Activated CD4-positive, alpha-beta T cell treated with anti-CD3 and anti-CD28 coated beads for 4 hours (primary cell): Measurements from ENCODE around the gene RSPH1.

Experiments used
- DNase-seq, 2 donors: peaks; one replicate each; pipeline ENCODE4 v3.0.0-alpha.2; 2020

The RSPH1 gene

DNA sequence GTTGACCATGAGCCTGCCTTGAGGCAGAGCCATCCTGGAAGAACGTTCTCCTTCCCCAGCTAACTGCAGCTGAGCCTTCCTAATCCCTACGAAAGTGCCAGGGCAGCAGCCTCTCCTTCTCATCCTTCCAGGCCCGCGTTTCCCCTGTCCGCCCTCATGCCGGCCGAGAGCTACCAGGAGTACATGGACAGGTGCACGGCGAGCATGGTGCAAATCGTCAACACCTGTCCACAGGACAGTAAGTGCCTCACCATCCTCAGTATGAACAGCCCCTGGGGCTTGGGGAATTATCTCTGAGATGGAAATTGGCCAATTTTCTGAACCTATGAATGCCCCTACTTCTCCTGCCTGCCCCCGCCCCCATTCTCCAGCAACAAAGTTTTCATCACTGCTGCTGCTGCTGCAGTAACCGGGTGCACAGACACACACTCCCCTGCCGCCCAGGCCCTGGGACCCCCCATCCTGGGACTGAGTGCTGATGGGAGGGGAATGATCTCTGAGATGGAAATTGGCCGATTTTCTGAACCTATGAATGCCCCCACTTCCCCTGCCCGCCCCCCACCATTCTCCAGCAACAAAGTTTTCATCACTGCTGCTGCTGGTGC is 52.7 kb downstream of the RSPH1 start:
- no peak for DNase-seq

DNA sequence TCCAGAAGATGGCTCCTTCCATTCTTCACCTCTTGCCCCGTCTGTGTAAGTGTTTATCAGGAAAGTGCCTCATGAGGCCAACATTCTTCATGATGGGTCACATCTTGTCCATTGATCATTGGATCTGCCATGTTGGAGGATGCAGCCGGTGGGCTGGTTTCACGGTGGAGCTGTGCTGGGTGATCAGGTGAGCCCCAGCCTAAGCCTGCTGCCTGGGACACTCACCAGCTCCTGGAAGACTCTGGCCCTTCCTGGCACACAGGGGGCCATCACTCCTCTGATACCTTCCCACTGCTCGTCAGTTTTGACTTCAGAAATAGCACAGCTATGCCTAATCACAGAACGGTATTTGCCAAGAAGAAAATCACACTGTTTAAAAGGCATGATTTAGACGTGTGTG is 54.1 kb downstream of the RSPH1 start:
- no peak for DNase-seq

DNA sequence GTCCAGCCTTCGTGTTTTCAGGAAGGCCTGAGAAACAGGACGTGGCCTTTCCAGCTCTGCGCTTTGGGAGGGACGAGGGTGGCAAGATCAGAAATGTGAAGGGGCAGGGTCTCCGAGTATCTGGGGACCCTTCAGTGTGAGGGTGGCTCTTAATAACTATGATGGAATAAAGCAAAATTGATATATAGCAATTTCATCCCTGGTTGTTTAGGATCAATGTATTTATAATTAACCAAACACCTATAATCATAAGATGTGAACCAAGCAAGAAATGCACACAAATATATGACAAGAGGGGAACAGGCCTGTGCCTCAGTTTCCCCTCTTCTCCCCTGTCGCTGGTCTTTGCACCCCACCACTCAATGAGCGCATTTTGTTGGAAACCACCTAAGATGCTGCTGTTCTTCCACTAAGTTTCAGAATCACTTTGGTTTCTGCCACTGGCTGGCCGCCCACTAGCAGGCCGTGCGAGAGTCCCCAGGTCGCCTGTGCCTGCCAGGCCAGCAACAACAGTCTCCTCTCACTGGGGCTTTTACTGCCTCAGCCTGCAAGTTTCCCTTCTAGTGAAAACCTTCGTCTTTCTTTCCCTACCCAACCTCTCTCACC is 55.7 kb downstream of the RSPH1 start:
- no peak for DNase-seq

DNA sequence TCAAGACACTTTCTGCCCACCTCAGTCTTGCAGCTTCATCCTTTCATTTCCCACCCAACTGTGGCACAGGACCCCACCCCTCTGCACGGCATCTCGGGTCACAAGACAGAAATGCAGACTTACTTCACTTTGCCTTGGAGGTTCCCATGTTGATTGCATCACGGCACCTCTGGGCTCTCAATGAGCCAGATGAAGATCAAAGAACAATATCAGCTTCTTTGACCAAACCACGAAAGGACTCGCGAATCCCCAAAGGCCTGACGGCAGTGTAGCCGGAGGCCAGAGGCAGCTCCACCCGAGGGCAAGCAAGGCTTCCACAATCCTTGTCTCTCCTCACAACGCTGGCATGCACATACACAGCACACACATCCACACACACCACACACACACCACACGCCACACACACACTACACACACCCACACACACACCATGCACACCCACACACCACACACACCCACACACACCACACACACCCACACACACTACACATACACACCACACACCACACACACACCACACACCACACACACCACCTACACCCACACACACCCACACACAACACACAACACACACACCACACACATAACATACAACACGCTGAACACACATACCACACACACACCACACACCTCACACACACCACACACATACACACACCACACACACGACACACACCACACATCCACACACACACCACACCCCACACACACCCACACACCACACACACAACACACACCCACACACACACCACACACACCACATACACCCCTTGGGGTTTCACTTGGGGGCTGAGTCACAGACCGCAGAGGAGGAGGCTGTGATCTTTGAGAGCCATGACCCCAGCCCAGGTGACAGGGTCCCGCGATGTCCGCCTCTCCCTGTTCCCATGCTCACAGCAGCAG is 56.5 kb downstream of the RSPH1 start:
- DNase-seq = peak; percentile 50 to 60

DNA sequence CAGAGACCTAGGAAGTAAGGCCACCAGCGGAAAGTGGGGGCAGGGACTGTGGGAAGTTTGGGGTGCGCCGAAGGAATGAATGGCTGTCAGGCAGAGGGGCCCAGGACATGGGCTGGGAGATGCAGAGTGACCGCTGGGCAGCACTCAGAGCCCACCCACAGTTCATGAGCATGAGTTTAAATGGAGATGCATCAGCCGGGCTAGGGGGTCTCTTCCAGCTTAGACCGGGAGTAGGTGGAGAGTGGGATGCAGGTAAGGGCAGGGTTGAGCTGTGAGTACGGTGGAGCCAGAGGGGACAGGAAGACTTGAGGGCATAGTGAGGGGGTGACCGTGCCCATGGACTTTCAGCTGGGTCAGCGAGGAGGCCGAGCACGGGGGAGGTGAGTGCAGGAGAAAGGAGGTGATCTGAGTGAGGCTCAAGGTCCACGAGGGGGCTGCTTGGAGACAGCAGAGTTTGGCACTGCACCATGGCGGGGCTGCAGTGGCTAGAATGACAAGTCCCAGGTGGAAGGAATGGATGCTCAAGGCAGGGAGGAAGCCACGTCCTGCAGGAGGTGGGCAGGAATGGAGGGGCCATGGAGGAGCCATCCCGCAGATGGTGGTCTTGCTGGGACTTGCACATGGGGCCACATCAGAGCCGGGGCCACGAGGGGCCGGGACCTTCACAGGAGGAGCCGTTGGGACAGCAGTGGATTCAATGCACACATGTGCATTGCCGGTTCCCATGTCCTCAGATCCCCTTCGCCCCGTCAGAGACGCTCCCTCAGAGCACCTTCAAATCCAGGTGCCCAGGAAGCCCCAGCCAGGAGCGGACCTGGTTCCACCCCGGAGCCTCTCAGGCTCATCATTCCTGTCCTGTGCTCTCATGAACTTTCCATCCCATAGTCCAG is 57.5 kb downstream of the RSPH1 start:
- DNase-seq = no peak

DNA sequence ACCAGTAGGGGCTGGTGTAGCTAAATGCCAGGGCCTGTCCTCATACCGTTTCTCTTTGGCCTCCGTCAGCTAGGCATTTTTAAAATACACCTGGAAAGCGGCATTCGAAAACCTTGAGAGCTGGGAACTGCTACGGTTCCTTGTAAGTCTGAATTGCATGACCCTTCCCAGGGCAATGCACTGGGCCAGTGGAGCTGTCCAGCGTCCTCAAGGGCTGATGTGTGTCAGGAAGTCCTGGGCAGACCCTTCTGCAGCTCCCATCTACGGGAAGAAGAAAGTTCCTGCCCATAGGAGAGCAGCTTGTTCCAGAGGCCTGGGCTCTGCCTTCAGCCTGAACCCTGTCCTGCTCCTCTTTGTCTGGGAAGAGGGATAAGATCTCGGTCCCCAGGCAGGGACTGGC is 58.2 kb downstream of the RSPH1 start:
- no peak for DNase-seq

DNA sequence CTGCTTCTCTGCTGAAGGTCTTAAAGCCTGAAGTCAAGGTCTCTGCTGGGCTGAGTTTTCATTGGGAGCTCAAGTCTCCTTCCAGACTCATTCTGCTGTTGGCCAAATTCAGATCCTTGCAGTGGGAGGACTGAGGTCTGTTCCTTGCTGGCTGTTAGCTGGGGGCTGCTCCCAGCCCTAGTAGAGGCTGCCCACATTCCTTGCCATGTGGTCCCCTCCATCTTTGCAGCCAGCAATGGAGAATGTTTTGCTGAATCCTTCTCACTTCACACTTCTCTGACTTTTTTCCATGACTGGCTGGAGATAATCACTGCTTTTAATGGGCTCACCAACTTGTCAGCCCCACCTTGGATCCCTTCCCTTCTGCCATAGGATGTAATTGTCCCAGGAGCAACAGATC is 59.1 kb downstream of the RSPH1 start:
- no peak for DNase-seq

DNA sequence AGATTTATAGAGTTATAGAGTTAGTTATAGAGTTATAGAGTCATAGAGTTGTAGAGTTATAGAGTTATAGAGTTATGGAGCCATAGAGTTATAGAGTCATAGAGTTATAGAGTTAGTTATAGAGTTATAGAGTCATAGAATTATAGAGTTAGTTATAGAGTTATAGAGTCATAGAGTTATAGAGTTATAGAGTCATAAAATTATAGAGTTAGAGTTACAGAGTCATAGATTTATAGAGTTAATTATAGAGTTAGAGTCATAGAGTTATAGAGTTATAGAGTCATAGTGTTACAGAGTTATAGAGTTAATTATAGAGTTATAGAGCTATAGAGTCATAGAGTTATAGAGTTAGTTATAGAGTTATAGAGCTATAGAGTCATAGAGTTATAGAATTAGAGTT is 60.2 kb downstream of the RSPH1 start:
- DNase-seq = no peak

DNA sequence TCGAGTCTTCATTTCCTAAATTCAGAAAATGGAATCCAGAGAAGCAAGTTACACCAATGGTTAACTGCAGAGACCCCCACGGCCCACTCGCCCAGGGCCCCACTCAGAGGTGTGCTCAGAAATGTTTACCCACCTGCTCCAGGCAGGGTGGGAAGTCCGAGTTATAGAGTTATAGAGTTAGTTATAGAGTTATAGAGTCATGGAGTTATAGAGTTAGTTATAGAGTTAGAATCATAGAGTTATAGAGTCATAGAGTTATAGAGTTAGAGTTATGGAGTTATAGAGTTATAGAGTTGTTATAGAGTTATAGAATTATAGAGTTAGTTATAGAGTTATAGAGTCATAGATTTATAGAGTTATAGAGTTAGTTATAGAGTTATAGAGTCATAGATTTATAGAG is 60.6 kb downstream of the RSPH1 start:
- DNase-seq = no peak

DNA sequence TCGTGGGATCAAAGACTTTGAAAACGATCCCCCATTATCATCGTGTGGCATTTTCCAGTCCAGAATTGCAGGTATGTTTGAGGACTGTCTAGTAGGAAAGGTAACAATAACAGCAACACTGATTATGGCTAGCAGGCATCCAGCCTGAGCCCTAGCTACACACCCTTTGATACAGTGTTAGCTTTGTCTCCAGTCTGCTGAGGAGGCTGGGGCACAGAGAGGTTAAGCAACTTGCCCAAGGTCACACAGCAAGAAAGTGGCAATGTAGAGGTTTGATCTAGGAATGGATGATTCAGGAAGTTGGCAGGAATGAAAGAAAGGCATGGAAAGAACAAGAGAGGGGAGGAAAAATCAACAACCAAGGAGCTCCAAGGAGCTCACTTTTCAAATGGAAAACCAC is 61.1 kb downstream of the RSPH1 start:
- no peak for DNase-seq

DNA sequence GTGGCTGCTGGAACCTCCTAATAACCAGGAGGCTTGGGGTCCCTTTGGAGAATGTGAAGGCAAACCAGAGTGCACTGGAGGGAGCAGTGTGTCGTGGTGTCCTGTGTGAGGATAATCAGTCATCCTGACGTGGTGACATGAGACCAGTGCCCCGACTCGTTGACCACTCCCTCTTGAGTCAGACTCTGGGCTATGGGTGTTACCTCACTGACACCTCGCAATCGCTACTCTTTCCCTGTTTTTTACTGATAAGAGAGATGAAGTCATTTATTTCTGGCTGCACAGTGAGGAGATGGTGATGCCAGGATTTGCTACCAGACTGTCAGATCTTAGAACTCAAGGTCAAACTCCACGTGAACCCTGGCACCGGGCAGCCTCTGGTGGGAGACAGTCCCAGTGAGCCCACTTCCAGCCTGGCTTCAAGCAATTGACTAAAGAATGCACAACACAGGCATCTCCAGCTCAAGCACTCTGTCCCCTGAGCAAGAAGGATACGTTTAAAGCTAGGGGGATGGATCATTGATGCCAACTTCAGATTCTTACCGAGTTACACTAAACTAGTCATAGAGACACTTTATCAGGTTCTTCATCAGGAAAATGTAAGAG is 62.0 kb downstream of the RSPH1 start:
- no peak for DNase-seq

DNA sequence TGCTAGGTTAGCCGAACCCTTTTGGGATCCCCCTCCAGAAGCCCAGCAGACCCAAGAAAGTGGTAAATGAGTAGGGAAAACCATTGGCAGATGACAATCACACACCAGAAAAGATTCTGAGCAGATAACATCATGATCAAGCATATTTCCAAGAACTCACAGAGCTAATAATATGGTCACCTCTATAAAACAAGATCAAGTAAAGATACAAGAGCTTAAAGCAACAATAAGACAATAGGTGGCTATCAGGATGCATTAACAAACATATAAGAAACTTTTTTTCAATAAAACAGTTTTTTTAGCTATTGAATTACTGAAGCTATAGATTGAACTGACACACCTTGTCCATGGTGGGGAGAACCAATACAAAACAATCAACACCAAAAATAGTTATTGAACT is 63.3 kb downstream of the RSPH1 start:
- DNase-seq = no peak

DNA sequence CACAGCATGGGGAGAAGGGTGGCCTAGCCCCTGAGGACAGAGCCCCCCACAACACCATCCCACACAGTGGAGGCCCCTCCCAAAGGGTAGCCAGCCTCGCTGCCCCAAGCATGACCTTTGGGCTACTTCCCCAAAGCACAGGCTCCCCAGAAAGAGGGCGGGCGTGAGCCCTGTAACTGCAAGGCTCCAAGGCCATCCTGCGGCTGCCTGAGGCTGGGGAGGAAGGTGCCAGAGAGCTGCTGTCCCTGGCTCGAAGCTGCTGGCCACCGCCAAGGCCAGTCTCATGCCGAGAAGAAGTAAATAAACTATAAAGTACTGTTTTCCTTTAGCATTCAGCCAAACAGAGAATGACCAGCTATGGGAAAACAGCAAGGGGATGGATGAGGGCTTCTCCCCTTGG is 64.8 kb downstream of the RSPH1 start:
- DNase-seq = no peak

DNA sequence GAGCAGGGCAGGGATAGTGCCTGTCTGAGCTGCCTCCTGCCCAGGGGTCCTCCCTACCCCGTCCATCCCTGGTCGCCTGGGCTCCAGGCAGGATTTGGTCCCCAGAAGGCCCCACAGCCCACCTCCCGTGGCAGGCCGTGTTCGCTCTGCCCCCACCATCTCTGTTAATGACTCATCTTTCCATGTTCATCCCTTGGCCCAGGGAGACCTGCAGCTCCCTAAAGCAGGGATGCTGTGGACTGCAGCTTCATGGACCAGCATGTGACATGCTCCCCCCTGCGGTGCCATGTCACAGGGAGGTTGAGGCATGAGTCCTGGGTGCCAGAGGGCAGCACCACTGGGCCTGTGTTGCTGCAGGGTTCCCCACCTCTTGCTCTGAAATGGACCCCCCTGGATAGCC is 65.5 kb downstream of the RSPH1 start:
- DNase-seq = no peak

DNA sequence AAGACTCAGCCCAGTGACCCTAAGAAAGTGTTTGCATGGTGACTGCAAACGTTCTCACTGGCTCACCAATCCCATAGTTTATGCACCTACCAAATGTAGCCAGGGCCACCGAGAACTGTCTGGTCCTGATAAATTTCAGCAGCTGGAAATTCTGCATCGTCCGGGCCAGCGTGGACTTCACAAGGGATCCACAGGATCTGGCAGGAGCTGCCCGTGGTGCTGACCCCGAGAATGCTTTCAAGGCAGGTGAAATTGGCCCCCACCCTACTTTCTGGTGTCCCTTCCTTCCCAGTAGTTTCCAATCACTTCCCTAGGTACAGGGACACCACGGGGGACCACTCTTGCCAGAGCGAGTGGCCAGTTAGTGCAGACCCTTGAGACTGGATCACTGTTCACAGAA is 66.2 kb downstream of the RSPH1 start:
- no peak for DNase-seq

DNA sequence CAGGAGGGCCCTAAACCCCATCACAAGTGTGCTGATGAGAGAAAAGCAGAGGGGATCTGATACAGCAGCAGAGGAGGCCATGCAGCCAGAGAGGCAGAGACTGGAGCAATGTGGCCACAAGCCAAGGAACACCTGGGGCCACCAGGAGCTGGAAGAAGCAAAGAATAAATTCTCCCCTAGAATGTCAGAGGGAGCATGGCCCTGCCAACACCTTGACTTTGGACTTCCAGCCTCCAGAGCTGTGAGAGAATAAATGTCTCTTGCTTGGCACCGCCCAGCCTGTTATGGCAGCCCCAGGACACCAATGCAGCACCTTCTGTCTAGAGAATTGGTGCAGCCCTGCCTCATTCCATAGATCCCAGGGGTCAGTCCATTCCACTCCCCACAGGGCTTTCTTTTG is 67.0 kb downstream of the RSPH1 start:
- DNase-seq = no peak

DNA sequence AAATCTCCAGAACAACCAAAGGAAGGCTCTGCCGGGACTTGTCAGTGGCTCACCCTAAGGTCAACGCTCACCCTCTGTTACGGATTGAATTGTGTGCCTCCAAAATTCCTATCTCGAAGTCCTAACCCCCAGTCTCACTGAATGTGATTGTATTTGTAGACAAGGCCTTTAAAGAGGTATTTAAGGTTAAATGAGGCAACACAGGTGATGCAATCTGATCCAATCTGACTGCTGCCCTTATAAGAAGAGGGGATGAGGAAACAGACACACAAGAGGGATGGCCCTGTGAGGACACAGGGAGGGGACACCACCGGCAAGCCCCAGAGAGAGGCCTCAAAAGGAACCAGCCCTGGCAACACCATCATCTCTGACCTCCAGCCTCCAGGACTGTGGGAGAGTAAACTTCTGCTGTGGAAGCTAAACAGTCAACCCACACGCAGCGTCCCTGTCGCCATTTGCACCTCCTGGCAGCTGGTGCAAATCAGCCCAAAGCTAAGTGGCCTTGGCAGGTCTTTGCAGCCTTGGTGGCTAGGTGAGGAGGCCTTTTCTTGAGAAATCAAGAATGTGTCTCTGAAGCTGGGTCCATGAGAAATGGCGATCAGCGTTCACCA is 68.1 kb downstream of the RSPH1 start:
- no peak for DNase-seq

DNA sequence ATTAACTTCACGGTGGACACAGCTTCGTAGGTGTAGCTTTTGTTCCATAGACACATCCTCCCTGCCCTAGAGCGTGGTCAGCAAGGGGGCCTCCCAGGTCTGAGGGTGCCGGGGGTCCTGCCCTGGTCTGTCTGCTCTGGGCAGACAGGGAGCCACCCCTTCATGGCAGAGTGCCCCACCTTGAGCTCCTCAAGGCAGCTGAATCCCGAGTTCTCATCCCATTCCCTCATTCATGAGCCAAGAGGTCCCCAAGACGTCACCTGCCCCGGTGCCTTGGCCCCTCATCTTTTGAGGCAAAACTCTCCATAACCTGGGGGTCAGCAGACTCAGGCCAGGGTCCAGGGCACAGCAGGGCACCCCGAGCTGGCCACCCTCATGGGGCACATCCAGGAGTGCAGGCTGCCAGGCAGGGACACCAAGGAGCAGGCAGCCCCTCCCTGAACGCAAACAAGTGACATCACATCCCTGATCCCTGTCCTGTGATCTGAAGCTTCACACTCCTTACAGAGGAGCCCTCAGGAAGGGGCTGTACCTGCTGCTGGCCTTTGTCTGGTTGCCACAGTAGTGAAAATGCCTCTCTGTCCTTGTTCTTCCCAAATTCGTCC is 69.0 kb downstream of the RSPH1 start:
- no peak for DNase-seq

DNA sequence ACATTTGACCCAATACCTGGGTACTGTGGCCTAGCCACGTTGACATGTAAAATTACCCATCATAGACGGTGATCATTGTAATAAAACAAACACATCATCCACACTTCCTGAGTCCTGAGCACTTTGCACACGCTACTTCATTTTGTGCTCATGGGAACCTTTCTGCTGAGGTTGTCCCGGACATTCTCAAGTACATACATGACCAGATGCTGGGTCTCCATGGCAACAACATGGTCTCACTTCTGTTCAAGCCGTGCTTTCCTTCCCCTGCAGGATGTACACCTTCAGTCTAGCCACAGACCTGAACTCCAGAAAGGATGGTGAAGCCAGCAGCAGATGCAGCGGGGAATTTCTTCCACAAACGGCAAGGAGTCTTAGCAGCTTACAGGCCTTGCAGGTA is 69.6 kb downstream of the RSPH1 start:
- DNase-seq = no peak

DNA sequence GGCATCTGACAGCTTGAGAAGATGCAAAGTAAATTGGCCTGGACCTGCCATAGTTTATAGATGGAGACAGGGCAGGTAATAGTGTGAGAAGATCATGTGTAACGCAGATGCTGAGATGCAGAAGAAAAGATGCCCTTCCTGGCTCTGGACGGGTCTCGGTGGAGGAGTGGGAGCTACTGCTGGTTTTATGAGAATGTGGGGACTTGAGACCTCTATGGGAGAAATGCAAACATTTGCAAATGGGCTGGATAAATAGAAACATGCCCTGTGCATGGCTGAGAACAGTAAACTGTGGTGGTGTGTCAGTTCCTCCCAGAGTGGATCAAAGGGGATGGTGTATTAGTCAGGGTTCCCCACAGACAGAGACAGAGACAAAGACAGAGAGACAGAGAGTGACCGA is 70.4 kb downstream of the RSPH1 start:
- DNase-seq = no peak

DNA sequence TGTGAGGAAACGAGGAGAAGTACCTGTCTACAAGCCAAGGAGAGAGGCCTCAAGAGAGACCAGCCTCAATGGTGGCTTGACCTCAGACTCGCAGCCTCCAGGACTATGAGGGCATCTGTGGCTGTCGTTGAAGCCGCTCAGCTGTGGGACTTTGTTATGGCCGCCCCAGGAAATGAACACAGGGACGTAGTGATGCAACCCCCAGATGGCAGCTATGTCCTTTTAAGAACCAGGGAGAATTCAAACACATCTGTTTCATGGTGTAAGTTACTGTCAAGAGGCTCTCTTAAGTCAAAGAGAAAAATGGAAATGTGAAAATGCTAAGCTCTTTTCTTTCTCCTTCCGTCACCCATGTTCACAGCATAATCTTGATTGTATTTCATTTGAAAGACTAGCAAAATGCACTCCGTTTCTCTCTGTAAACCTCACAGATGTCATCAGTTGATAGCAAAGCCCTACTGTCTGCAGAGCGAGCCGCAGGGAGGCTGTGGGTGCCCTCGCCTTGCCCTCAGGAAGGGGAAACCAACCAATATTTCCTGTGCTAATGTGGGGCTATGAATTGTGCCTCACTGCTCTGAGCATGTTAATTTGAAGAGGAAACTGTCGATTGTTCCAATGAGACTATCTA is 71.0 kb downstream of the RSPH1 start:
- DNase-seq = peak; percentile 62 to 65
